GM12801 (cell line): ENCODE results near the gene ELP1.

Experiments used
- CTCF ChIP-seq: IDR thresholded peaks from one replicate; pipeline ENCODE4 v1.5.1; 2011; ENCODE audit warnings: control low read depth; ENCODE audit not compliant: insufficient read length; ENCODE audit errors: extremely low read depth

Gene ELP1

GRCh38 chr9:108883085-108883484 lies 50.8 kb downstream of the ELP1 start:
- TF ChIP-seq CTCF, result no peak

DNA sequence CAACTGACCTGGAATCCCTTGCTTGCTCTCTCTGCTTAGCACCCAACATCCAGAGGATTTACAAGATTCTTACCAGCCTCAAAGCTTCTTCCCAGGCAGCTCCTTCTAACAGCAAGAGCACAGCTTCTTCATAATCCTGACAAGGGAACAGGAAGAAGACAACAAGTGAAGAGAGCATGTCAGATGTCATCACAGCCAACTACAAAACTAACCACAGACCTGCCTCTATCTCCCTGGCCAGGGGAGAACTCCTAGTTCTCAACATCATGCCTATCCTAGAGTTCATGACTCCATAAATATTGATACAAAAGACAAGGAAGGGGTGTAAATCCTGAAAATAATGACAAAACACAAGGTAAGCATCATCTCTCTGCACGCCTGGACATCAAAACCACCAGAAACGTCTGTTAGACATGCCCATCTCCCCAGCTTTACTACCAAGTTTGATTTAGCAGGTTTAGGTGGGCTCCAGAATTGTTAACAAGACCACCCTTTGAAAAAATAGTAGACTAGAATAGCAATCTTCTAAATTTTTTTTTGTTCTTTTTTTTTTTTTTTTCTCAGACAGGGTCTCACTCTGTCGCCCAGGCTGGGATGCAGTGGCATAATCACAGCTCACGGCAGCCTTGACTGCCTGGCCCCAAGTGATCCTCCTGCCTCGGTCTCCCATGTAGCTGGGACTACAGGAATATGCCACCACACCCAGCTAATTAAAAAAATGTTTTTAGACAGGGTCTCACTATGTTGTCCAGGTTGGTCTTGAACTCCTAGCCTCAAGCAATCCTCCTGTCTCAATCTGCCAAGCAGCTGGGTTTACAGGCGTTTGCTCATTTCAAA lies 51.7 kb downstream of the ELP1 start:
- TF ChIP-seq CTCF, result no peak

GRCh38 chr9:108880738-108881316 lies 53.1 kb downstream of the ELP1 start:
- no peak for TF ChIP-seq CTCF

GRCh38 chr9:108877524-108877923 lies 56.4 kb downstream of the ELP1 start:
- TF ChIP-seq CTCF, result no peak

- TF ChIP-seq CTCF, result no peak
These were observed 57.5 kb downstream of the ELP1 start for GRCh38 chr9:108876425-108876824.

GRCh38 chr9:108874058-108874788 lies 59.7 kb downstream of the ELP1 start:
- TF ChIP-seq CTCF, result no peak

- TF ChIP-seq CTCF, result no peak
These were observed 64.7 kb downstream of the ELP1 start for GRCh38 chr9:108869092-108869725.
